ENCODE measurements around the gene ULK4. TPM values are rescaled to one million over a fixed set of nuclear protein-coding genes. Genes with fewer than 3 reads are reported as not detected.

The ULK4 gene
- total and polyA plus RNA-seq, 9 of the 15 experiments (the other 6 are each of a cell fraction or from before 2014, with no cell fraction given) = 3.0 to 5.9 (median 3.5) TPM

GRCh38 chr3:41362638-41363559, 599.0 kb downstream of the ULK4 start (continued):
- no peak for TF ChIP-seq RNF219 (CRISPR knock-in tag; IDR thresholded peaks at IDR 0.05)
- TF ChIP-seq TEAD4 (IDR thresholded peaks at IDR 0.05; ENCODE audit: low read length) = no peak
- no peak for TF ChIP-seq TEAD4 (CRISPR knock-in tag; IDR thresholded peaks at IDR 0.05; ENCODE audit: borderline replicate concordance)
- no peak for TF ChIP-seq FOXM1 (IDR thresholded peaks at IDR 0.05; ENCODE audit: low read depth)
- TF ChIP-seq FOXM1 (CRISPR knock-in tag; IDR thresholded peaks at IDR 0.05; ENCODE audit: low read depth) = no peak
- no peak for TF ChIP-seq RHOXF2B (CRISPR knock-in tag; conservative IDR thresholded peaks at IDR 0.05)
- TF ChIP-seq ZFP30 (CRISPR knock-in tag; IDR thresholded peaks at IDR 0.05; ENCODE audit: borderline replicate concordance) = no peak
- no peak for TF ChIP-seq ZC3H8 (IDR thresholded peaks at IDR 0.05)
- no peak for TF ChIP-seq ZC3H11A (IDR thresholded peaks at IDR 0.05; ENCODE audit: low read depth, low read length)
- no peak for TF ChIP-seq NR3C1 (CRISPR knock-in tag; IDR thresholded peaks at IDR 0.05)

All from K562 (cell line).